Stimulated activated memory B cell treated with anti-CD40 and anti-IgM and Interleukin-4, amounts not matched to agents 10 μg/mL and 1 μg/mL and 100 μg/mL, for 72 hours (primary cell): ENCODE measurements around the gene MTCL3.
"Not testable (repeated sequence)": the region's sequence is repeated elsewhere in the genome, so short reads cannot be mapped to it uniquely, and the experiment has no call there.

ENCODE experiments used
- ATAC-seq: fragments of 150-1000 bp; cut with Tn5 transposase; 2 replicates; pipeline ENCODE4 v1.10.0; 2021
- H3K27ac Mint-ChIP-seq: one replicate; pipeline ENCODE4 v1.8.0; 2022; ENCODE audit warnings: mild to moderate bottlenecking, mixed read lengths
- H3K27me3 Mint-ChIP-seq: one replicate; pipeline ENCODE4 v1.8.0; 2022; ENCODE audit warnings: mixed read lengths
- H3K36me3 Mint-ChIP-seq: one replicate; pipeline ENCODE4 v1.8.0; 2022; ENCODE audit warnings: mixed read lengths
- H3K4me1 Mint-ChIP-seq: one replicate; pipeline ENCODE4 v1.8.0; 2022; ENCODE audit warnings: mixed read lengths
- H3K4me3 Mint-ChIP-seq: one replicate; pipeline ENCODE4 v1.8.0; 2022; ENCODE audit warnings: mild to moderate bottlenecking, moderate library complexity, mixed read lengths
- H3K9me3 Mint-ChIP-seq: one replicate; pipeline ENCODE4 v1.8.0; 2022; ENCODE audit warnings: mixed read lengths

Gene MTCL3

DNA sequence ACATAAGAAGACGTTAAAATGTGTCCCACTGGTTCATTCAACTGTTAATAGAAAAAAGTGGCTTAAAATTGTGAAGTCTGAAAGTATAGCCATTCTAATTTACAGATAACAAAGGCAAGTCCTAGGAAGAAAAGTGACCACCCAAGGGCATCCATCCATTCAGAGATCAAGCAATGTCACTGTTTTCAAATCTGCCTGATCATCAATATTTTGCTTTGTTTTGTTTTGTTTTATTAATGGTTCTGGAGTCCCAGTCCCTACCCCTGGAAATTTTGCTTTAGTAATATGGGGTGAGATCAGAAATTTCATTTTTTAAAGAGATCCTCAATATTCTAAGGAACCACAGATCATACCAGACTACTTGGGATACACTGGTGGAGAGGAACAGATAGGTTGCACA is 77.3 kb downstream of the MTCL3 start:
- H3K4me3 Mint-ChIP-seq, result no peak overlapping the region
- H3K4me1 Mint-ChIP-seq, result no peaks in the 10 kb centered on the region
- peaks cover under 1% of the 10 kb centered on the region for H3K36me3 Mint-ChIP-seq
- no peak for ATAC-seq
- H3K9me3 Mint-ChIP-seq, result no peaks in the 10 kb centered on the region
- no peaks in the 10 kb centered on the region for H3K27me3 Mint-ChIP-seq
- H3K27ac Mint-ChIP-seq, result no peak overlapping the region

GRCh38 chr6:127439718-127440117 is 79.4 kb downstream of the MTCL3 start:
- no peak for ATAC-seq
- H3K36me3 Mint-ChIP-seq, result no peaks in the 10 kb centered on the region
- H3K4me1 Mint-ChIP-seq, result no peaks in the 10 kb centered on the region
- H3K4me3 Mint-ChIP-seq, result no peak overlapping the region
- H3K27ac Mint-ChIP-seq, result no peak overlapping the region
- no peaks in the 10 kb centered on the region for H3K9me3 Mint-ChIP-seq
- H3K27me3 Mint-ChIP-seq, result no peaks in the 10 kb centered on the region

DNA sequence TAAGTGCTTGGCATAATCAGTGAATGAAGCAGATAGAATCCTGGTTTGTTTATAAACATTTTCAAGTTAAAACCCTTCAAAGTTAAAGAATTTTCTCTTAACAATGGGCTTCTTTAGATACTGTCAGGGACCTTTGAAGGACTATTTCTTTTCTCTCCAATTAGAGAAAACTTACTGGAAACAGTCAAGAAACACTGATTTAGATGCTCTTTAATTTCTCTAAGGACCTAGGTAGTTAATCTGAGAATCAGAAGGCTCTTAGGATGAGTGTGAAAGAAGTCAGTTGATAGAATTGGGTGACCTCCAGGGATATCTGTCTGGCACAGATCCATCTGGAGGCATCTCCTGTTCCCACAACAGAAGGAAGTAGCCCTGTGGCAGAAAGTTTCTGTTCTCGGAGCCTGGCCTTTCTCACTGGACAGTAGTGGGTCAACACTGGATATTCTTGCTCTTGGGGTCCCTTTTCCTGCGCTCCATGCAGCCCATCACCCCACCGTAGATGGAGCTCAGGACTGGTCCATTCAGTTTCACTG is 82.5 kb downstream of the MTCL3 start:
- Mint-ChIP-seq H3K36me3 (no peaks in the 10 kb centered on the region), H3K9me3 (peaks cover under 1% of the 10 kb centered on the region), H3K27me3 (no peaks in the 10 kb centered on the region), H3K27ac (no peak overlapping the region), H3K4me1 (no peaks in the 10 kb centered on the region), H3K4me3 (no peak overlapping the region)
- ATAC-seq, result no peak

DNA sequence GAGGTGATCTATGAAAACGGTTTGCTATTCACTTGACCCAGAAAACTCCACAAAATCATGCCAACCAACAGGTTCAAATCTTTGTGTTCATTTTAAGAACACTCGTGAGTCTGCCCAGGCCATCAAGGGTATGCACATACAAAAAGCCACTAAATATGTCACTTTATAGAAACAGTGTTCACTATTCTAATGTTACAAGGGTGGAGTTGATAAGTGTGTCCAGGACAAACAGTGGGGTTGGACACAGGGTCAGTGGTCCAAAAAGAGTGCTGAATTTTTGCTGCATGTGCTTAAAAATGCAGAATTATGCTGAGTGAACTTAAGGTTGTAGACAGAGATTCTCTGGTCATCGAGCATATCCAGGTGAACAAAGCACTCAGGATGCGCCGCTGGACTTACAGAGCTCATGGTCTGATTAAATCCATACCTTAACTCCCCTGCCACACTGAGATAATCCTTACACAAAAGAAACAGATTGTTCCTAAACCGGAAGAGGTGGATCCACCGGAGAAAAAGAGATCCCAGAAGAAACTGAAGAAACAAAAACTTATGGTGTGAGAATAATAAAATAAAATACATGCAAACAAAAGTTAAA is 83.4 kb downstream of the MTCL3 start:
- H3K4me1 Mint-ChIP-seq, result no peaks in the 10 kb centered on the region
- peaks cover 5% of the 10 kb centered on the region for H3K9me3 Mint-ChIP-seq
- no peaks in the 10 kb centered on the region for H3K27me3 Mint-ChIP-seq

DNA sequence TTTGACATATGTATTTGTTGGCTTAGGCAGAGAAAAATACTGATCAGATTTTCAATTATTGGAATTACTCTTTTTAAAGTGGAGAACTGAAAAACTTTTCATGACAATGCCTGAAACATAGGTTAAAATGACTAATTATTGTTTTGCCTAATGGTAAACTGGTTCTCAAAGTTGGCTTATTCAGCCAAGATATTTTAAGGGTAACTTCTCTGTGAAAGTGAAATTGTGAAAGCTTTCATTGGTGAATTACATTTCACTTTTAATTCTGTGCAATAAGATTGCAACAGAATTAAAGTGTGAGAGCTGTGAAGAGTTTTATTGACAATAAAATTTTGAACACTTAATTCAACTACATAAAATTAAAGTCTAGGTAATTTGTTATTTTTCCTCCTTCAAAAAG is 84.5 kb downstream of the MTCL3 start:
- no peak overlapping the region for H3K27ac Mint-ChIP-seq
- no peaks in the 10 kb centered on the region for H3K4me1 Mint-ChIP-seq
- H3K4me3 Mint-ChIP-seq, result no peak overlapping the region
- ATAC-seq, result no peak
- no peaks in the 10 kb centered on the region for H3K27me3 Mint-ChIP-seq
- no peaks in the 10 kb centered on the region for H3K36me3 Mint-ChIP-seq
- peaks cover 5% of the 10 kb centered on the region for H3K9me3 Mint-ChIP-seq

More for the DNA sequence above, 83.4 kb downstream of the MTCL3 start:
- no peaks in the 10 kb centered on the region for H3K36me3 Mint-ChIP-seq
- no peak overlapping the region for H3K4me3 Mint-ChIP-seq
- no peak for ATAC-seq
- H3K27ac Mint-ChIP-seq, result no peak overlapping the region

DNA sequence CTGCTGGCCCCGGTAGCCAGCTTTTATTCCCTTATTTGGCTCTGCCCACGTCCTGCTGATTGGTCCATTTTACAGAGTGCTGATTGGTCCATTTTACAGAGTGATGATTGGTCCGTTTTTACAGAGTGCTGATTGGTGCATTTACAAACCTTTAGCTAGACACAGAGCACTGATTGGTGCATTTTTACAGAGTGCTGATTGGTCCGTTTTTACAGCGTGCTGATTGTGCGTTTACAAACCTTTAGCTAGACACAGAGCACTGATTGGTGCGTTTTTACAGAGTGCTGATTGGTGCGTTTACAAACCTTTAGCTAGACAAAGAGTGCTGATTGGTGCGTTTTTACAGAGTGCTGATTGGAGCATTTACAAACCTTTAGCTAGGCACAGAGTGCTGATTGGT is 90.6 kb downstream of the MTCL3 start:
- H3K4me3 Mint-ChIP-seq, H3K27ac Mint-ChIP-seq, ATAC-seq, H3K27me3 Mint-ChIP-seq, H3K36me3 Mint-ChIP-seq, H3K9me3 Mint-ChIP-seq: not testable (repeated sequence)
- H3K4me1 Mint-ChIP-seq, result peaks cover 12% of the 10 kb centered on the region

DNA sequence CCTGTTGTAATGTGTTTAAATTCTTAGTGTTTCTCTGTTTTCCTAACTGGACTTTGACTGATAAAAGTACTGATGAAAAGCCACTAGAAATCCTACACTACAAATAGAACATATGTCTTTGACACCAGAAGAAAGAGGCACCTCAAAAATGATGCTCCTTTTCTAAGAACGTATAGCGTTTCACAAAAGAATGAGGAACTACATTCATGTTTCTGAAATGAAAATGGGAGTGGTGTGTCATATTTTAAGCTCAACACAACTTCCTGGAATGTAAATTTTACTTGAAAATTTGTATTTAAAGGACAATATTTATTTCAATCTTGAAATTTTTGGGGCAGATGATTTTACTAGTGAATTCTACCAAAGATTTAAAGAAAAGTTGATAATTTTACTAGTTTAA is 95.2 kb downstream of the MTCL3 start:
- no peaks in the 10 kb centered on the region for H3K27me3 Mint-ChIP-seq
- H3K9me3 Mint-ChIP-seq, result no peaks in the 10 kb centered on the region
- H3K36me3 Mint-ChIP-seq, result no peaks in the 10 kb centered on the region
- H3K4me1 Mint-ChIP-seq, result peaks cover 21% of the 10 kb centered on the region
- no peak for ATAC-seq
- peak overlapping the region; percentile 74 for H3K27ac Mint-ChIP-seq
- H3K4me3 Mint-ChIP-seq, result no peak overlapping the region
